DOHH2 (cell line): ENCODE data around the gene SSPN.

Experiments used
- EZH2phosphoT487 ChIP-seq: fragments of 200-600 bp; sonication (generic); IDR thresholded peaks from 2 replicates; pipeline ENCODE4 v1.6.1; 2017; ENCODE audit warnings: borderline replicate concordance, mild to moderate bottlenecking, antibody characterized with exemption, low read length, moderate library complexity, mixed read lengths
- TF ChIP-seq, protein P1 (sequence below): fragments of 200-600 bp; sonication (generic); IDR thresholded peaks from one replicate; pipeline ENCODE4 v1.5.1; 2014; ENCODE audit warnings: antibody characterized with exemption, mild to moderate bottlenecking, low read depth, low read length; ENCODE audit not compliant: poor library complexity, severe bottlenecking

DNA sequence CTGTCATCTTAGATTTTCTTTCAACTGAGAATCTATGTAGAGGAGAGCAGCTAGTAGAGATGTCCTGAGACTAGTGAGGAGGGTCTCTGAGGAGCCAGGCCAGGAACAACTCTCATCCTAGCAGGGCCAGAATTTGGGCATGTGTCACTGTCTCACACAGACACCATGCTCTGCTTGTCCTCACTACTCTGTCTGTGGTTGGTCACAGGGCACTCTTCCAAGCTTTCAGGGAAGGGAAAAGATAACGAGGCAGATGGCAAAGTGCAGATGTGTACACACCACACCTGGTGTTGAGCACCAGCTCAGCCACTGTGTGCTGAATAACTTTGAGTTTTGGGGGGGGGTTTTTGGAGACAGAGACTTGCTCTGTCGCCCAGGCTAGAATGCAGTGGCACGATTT is 2.5 kb downstream of the SSPN start:
- TF ChIP-seq, protein P1, sequence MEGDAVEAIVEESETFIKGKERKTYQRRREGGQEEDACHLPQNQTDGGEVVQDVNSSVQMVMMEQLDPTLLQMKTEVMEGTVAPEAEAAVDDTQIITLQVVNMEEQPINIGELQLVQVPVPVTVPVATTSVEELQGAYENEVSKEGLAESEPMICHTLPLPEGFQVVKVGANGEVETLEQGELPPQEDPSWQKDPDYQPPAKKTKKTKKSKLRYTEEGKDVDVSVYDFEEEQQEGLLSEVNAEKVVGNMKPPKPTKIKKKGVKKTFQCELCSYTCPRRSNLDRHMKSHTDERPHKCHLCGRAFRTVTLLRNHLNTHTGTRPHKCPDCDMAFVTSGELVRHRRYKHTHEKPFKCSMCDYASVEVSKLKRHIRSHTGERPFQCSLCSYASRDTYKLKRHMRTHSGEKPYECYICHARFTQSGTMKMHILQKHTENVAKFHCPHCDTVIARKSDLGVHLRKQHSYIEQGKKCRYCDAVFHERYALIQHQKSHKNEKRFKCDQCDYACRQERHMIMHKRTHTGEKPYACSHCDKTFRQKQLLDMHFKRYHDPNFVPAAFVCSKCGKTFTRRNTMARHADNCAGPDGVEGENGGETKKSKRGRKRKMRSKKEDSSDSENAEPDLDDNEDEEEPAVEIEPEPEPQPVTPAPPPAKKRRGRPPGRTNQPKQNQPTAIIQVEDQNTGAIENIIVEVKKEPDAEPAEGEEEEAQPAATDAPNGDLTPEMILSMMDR = no peak
- TF ChIP-seq EZH2phosphoT487 = no peak
